ENCODE data around the gene SORBS1.

DNA sequence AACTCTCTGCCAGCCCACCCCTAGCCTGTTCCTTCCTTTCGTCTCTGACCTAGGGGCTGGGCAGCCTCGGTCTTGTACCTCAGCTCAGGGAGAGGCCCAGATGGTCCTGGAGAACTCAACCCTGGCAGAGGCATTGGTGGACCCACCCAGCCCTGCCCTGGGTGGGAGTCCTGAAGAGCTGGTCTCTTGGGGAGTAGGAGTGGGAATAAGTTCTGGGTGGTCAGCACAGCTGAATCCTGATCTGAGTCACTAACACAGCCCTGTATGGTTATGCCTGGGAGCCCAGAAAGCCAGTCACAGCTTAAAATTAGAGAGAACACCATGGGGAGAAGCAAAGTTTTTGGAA is 84.0 kb downstream of the SORBS1 start:
- TF ChIP-seq, protein P1, sequence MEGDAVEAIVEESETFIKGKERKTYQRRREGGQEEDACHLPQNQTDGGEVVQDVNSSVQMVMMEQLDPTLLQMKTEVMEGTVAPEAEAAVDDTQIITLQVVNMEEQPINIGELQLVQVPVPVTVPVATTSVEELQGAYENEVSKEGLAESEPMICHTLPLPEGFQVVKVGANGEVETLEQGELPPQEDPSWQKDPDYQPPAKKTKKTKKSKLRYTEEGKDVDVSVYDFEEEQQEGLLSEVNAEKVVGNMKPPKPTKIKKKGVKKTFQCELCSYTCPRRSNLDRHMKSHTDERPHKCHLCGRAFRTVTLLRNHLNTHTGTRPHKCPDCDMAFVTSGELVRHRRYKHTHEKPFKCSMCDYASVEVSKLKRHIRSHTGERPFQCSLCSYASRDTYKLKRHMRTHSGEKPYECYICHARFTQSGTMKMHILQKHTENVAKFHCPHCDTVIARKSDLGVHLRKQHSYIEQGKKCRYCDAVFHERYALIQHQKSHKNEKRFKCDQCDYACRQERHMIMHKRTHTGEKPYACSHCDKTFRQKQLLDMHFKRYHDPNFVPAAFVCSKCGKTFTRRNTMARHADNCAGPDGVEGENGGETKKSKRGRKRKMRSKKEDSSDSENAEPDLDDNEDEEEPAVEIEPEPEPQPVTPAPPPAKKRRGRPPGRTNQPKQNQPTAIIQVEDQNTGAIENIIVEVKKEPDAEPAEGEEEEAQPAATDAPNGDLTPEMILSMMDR (IDR thresholded peaks at IDR 0.05), result no peak
- no peak for TF ChIP-seq EZH2phosphoT487 (IDR thresholded peaks at IDR 0.05)

Data from neural progenitor cell (in vitro differentiated cells).